ENCODE data around the gene RTCA. TPM values are rescaled to one million over a fixed set of nuclear protein-coding genes. Genes with fewer than 3 reads are reported as not detected.
A peak's percentile ranks its signal among the peaks of the same experiment; 100 is the strongest.
"Not testable (repeated sequence)": the region's sequence is repeated elsewhere in the genome, so short reads cannot be mapped to it uniquely, and the experiment has no call there.

Gene RTCA
- total RNA-seq, 1 donor from 2014 or later, result 44.2 TPM

GRCh38 chr1:100258427-100258826, 7.6 kb upstream of the RTCA start:
- not testable (repeated sequence) for DNase-seq (ENCODE audit: low read depth)

GRCh38 chr1:100261686-100262085, 4.3 kb upstream of the RTCA start:
- DNase-seq (ENCODE audit: low read depth), result no peak

GRCh38 chr1:100264081-100264480, 1.9 kb upstream of the RTCA start:
- not testable (repeated sequence) for DNase-seq (ENCODE audit: low read depth)

- DNase-seq (ENCODE audit: low read depth), result peak; percentile 66
Measured at GRCh38 chr1:100265562-100265930, 470 bp upstream of the RTCA start.

GRCh38 chr1:100266741-100267140, 725 bp downstream of the RTCA start:
- DNase-seq (ENCODE audit: low read depth), result no peak

GRCh38 chr1:100267284-100267683, 1.3 kb downstream of the RTCA start:
- DNase-seq (ENCODE audit: low read depth), result no peak

GRCh38 chr1:100268202-100268601, 2.2 kb downstream of the RTCA start:
- no peak for DNase-seq (ENCODE audit: low read depth)

GRCh38 chr1:100277866-100278265, 11.8 kb downstream of the RTCA start:
- no peak for DNase-seq (ENCODE audit: low read depth)

GRCh38 chr1:100279358-100279923, 13.4 kb downstream of the RTCA start:
- no peak for DNase-seq (ENCODE audit: low read depth)

GRCh38 chr1:100279954-100280682, 14.1 kb downstream of the RTCA start:
- no peak for DNase-seq (ENCODE audit: low read depth)

GRCh38 chr1:100284591-100284990, 18.6 kb downstream of the RTCA start:
- DNase-seq (ENCODE audit: low read depth), result no peak

- DNase-seq (ENCODE audit: low read depth), result no peak
Measured at GRCh38 chr1:100287162-100287561, 21.1 kb downstream of the RTCA start.

GRCh38 chr1:100290291-100290690, 24.3 kb downstream of the RTCA start:
- DNase-seq (ENCODE audit: low read depth), result no peak

GRCh38 chr1:100292711-100293110, 26.7 kb downstream of the RTCA start:
- no peak for DNase-seq (ENCODE audit: low read depth)

GRCh38 chr1:100296140-100296539, 30.1 kb downstream of the RTCA start:
- no peak for DNase-seq (ENCODE audit: low read depth)

GRCh38 chr1:100296997-100297396, 31.0 kb downstream of the RTCA start:
- DNase-seq (ENCODE audit: low read depth), result not testable (repeated sequence)

- no peak for DNase-seq (ENCODE audit: low read depth)
Measured at GRCh38 chr1:100298512-100298911, 32.5 kb downstream of the RTCA start.

- no peak for DNase-seq (ENCODE audit: low read depth)
Measured at GRCh38 chr1:100299521-100300222, 33.7 kb downstream of the RTCA start.

GRCh38 chr1:100300691-100301090, 34.7 kb downstream of the RTCA start:
- DNase-seq (ENCODE audit: low read depth), result no peak

- no peak for DNase-seq (ENCODE audit: low read depth)
Measured at GRCh38 chr1:100302739-100303138, 36.7 kb downstream of the RTCA start.

- no peak for DNase-seq (ENCODE audit: low read depth)
Measured at GRCh38 chr1:100304227-100304626, 38.2 kb downstream of the RTCA start.

- no peak for DNase-seq (ENCODE audit: low read depth)
Measured at GRCh38 chr1:100304921-100305320, 38.9 kb downstream of the RTCA start.

GRCh38 chr1:100305954-100306353, 39.9 kb downstream of the RTCA start:
- no peak for DNase-seq (ENCODE audit: low read depth)

All from renal cortical epithelial cell (primary cell).